Choroid plexus epithelial cell (primary cell): Measurements from ENCODE around the gene PLEKHA4.

ENCODE experiments used
- DNase-seq: peaks from one replicate; pipeline ENCODE4 v3.0.0-alpha.2; 2010; ENCODE audit warnings: low read depth
- H3K4me3 ChIP-seq: 2 replicates; pipeline ENCODE4 v1.5.1; 2011; ENCODE audit warnings: low read depth, mild to moderate bottlenecking, control low read depth, low read length, moderate library complexity
- TF ChIP-seq, protein P1 (sequence below): conservative IDR thresholded peaks from 2 replicates; pipeline ENCODE4 v1.5.1; 2011; ENCODE audit warnings: low read depth, mild to moderate bottlenecking, control low read depth, inconsistent platforms, low read length, moderate library complexity

PLEKHA4 gene

DNA sequence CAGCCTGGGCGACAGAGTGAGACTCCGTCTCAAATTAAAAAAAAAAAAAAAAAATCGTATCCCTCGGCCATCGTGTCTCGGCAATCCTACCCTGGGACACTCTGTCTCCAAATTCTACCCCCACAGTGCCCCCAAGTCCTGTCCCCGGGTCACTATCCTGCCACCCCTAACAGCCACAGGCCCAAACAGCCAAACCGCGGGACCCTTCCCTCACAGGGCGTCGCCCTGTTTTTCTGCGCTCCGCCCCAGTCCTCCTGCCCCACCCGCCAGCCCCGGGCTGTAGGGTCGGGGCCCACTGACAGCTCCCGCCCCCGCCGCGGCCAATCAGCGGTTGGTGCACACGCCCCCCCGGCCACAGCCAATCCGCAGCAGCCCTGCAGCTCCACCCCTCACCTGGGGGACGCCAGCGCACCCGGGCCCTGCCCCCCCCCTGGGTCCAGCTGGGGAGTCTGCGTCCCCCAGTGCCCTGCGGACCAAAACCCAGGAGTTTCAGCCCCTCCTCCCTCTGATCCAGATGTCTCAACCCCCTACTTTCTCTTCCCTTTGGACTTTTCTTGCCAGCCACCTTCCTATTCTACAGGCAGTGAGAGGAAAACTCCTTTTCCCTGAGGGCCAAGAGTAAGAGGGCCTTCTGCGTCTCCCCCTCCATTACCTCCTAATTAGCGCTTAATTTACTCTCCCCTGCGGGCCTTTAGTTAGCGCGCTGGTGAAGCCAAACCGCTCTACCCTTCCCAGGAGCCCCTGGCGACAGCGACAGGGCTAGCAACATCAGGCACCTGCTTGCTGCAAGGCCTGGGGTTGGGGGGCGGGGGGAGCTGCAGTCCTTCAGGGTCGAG is 56.1 kb downstream of the PLEKHA4 start:
- TF ChIP-seq, protein P1, sequence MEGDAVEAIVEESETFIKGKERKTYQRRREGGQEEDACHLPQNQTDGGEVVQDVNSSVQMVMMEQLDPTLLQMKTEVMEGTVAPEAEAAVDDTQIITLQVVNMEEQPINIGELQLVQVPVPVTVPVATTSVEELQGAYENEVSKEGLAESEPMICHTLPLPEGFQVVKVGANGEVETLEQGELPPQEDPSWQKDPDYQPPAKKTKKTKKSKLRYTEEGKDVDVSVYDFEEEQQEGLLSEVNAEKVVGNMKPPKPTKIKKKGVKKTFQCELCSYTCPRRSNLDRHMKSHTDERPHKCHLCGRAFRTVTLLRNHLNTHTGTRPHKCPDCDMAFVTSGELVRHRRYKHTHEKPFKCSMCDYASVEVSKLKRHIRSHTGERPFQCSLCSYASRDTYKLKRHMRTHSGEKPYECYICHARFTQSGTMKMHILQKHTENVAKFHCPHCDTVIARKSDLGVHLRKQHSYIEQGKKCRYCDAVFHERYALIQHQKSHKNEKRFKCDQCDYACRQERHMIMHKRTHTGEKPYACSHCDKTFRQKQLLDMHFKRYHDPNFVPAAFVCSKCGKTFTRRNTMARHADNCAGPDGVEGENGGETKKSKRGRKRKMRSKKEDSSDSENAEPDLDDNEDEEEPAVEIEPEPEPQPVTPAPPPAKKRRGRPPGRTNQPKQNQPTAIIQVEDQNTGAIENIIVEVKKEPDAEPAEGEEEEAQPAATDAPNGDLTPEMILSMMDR, result no peak
- peak overlapping the region; percentile 71 for H3K4me3 ChIP-seq
- peak; percentile 76 for DNase-seq

DNA sequence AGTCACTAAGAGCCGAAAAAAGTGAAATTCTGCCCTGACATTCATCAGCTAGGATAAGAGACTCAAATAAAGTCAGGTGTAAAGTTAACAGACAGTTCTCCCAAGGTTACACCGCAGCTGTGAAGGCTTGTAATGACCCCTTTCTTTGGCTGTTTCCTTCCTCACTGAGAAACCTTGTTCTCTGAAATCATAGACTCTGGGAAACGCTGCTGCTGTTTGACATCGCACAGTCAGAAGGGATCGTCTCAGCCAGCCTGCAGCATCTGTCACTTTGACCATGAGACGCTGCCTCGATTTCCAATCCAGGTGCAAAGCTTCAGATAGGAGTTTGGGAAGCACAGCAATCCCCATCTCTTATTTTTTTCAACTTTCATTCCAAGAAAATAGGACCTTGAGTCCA is 58.3 kb downstream of the PLEKHA4 start:
- no peak for DNase-seq
- peak overlapping the region; percentile 71 for H3K4me3 ChIP-seq
- TF ChIP-seq, protein P1, result no peak

DNA sequence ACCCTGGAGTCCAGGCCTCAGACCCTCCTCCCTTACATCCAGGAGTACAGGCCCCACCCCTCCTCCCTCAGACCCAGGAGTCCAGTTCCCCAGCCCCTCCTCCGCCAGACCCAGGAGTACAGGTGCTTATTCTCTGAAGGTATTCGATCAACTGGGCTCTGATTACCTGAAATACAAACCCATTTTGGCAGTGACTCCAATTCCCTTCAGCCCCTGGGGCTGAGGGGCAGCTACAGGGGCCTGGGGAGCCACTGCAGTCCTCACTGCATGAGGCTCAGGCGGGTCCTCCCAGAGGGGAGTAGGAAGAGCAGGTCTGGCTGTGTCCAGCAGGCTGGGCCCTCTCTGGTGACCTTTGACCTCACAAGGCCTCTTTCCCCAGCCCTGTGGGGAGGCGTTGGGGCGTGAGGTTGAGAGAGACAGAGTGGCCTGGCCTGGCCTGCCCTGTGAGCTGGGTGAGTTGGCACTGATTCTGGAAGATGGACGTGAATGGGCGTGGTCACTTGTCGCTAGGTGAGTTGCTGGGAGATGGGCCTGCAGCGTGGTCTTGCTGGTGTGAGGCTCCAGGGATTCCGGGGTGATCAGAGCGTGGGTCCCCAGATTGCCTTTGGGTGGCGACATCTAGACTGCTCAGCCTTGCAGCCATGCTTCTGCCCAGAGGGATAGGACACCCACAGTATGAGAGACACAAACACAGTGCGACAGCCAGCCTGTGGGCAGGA is 60.7 kb downstream of the PLEKHA4 start:
- no peak for DNase-seq
- TF ChIP-seq, protein P1, result no peak
- no peak overlapping the region for H3K4me3 ChIP-seq

DNA sequence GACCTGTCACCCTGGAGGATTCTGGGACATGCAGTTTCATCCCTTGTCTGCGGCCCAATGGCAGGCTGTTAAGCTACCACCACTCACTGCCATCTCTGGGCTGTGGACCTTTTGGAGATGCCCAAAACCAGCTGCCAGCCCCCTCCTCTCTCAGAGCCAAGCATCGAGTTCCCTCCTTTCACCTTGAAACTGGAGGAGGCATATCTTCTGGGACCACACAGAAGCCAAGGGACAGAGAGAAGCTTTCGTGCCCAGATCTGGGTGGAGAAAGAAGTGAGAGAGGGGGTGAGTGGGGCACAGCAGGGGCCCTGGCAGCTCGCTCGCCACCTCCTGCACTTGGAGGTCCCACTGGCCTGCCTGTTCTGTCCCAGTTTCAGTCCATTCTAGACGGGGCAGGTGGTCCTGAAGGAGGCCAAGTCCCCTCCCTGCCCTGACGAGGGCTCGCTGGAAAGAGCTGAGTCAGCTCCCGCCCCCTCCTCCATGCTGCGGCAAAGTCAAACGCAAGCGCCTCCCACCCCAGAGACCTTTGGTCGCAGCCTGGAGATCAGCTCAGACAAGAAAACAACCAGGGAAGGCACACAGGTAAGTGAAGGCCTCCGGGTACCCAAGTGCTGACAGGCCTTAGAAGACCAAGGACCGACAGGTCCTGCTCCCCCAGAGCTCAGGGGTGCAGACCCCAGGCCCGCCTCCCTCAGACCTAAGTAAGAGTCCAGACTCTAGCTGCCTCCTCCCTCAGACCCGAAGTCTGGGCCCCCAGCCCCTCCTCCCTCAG is 61.4 kb downstream of the PLEKHA4 start:
- TF ChIP-seq, protein P1, result no peak
- DNase-seq, result peak; percentile 70
- no peak overlapping the region for H3K4me3 ChIP-seq

DNA sequence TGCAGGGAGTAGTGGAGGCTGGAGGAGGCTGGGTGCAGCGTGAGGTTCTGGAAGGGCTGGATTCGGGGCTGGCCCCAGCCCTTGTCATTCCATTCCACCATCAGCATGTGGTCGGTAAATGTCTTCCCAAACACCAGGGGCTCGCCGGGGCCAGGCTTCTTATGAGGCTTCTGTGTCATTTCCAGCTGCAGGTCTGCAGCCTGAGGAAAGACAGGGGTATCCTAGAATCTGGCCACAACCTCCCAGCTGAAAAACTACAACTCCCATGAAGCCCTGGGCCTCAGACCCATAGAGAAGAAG is 61.9 kb downstream of the PLEKHA4 start:
- H3K4me3 ChIP-seq, result no peak overlapping the region
- no peak for DNase-seq
- TF ChIP-seq, protein P1, result no peak

DNA sequence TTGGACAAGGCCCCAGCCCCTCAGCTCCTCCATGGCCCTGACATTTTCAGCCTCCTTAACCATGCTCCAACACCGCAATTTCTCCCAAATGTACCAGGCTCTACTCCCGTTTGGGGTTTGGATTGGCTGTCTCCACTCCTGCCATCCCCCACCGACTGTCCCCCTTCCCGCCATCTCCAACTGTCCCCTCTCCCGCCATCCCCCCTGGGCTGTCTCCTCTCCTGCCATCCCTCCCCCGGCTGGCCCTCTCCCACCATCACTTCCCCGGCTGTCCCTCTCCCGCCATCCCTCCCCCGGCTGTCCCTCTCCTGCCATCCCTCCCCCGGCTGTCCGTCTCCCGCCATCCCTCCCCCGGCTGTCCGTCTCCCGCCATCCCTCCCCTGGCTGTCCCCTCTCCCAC is 63.0 kb downstream of the PLEKHA4 start:
- no peak overlapping the region for H3K4me3 ChIP-seq
- DNase-seq, result no peak
- TF ChIP-seq, protein P1, result no peak
